GM18870 (cell line): ENCODE data around the gene RNF39.
"Not testable (repeated sequence)": the region's sequence is repeated elsewhere in the genome, so short reads cannot be mapped to it uniquely, and the experiment has no call there.

Experiments used
- ATAC-seq: cut with Tn5 transposase; IDR thresholded peaks from one replicate; pipeline ENCODE4 v1.9.1; 2021; ENCODE audit warnings: moderate library complexity; ENCODE audit not compliant: unreplicated experiment

RNF39 gene, protein sequence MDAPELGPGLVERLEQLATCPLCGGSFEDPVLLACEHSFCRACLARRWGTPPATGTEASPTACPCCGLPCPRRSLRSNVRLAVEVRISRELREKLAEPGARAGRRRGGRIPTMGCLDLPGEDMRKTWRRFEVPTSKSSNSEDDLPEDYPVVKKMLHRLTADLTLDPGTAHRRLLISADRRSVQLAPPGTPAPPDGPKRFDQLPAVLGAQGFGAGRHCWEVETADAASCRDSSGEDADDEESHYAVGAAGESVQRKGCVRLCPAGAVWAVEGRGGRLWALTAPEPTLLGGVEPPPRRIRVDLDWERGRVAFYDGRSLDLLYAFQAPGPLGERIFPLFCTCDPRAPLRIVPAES

DNA sequence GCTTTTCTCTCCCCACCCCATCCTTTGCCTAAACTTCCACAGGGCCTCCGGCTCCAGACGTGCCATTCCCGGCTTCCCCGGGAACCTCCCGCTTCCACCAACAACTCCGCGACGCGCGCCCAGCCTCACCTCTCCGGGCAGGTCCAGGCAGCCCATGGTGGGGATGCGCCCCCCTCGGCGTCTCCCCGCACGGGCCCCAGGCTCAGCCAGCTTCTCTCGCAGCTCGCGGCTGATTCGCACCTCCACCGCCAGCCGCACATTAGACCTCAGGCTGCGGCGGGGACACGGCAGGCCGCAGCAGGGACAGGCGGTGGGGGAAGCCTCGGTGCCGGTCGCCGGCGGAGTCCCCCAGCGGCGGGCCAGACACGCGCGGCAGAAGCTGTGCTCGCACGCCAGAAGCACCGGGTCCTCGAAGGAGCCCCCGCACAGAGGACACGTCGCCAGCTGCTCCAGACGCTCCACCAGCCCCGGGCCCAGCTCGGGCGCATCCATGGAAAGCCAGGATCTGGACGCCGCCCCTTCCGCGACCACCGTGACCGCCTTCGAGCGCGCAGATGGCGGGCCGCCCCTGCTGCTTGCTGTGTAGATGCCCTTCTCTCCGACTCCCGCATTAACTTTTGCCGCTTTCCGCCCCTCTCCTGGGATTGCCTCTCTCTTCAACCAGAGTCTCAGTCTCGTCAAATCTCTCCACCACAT is at the start of gene RNF39:
TSS of gene RNF39 (minus strand) at position 676 of the 696 bp plus-strand sequence. CDS start at position 492, 184 bp downstream.
- ATAC-seq, result no peak

DNA sequence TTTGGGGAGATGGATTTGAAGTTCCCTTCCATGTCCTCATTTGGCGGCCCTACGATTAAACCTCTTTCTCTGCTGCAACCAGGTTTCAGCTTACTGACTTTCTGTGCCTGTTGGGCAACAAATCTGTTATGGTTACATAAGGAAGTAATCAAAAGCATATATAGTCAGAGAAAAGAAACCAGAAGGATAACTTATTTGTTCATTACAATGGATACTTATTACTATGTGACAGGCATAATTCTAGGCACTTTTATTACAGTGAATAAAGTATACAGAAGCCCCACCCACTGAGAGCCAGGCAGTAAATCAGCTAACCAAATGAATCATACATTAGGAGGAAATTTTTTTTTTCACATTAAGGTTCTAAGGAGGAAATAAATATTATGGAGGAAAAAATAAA is 46.9 kb upstream of the RNF39 start:
- no peak for ATAC-seq

DNA sequence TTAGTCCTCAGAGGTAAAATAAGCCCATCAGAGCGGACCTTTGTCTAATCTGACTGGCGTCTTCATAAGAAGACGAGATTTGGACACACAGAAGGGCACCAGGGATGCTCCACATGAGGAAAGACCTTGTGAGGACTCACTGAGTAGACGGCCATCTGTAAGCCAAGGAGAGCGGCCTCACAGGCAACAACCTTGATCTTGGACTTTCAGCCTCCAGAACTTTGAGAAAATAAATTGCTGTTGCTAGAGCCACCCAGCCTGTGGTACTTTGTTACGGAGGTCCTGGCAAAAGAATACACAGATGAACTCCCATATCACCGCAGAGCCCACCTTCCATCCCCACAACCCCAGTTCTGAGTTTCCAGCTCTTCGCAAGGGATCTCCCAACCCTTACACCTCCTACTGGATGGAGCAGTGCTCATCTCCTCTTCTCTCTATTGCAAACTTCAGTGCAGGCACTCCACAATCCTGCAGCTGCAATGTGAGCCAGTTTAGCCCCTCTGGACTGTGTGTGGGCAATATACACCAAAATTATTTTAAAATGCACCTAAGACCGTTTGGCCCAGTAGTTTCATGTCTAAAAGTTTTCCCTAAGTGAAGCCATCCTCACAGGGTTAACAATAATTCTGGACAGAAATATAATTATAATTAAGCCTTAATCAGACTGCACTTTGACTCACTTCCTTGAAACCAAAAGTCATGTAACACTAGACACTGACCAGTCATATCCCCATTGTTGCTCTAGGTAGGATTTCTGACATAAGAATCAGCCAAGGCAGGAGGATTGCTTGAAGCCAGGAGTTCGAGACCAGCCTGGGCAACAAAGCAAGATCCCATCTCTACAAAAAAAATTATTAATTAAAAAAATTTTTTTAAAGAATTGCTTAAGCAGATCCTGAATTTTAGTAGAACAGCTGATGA is 46.1 kb upstream of the RNF39 start:
- ATAC-seq, result no peak

DNA sequence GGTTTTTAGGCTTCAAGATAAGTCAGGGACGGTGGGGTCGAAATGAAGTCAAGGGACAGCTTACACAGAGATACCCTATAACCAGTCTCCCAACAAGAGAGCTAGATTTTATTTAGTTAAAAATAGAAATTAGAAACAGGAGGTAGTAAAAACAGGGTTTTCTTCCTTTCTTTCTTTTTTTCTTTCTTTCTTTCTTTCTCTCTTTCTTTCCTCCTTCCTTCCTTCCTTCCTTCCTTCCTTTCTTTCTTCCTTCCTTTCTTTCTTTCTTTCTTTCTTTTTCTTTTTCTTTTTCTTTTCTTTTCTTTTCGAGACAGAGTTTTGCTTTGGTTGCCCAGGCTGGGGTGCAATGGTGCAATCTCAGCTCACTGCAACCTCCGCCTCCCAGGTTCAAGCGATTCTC is 43.1 kb upstream of the RNF39 start:
- ATAC-seq, result not testable (repeated sequence)

DNA sequence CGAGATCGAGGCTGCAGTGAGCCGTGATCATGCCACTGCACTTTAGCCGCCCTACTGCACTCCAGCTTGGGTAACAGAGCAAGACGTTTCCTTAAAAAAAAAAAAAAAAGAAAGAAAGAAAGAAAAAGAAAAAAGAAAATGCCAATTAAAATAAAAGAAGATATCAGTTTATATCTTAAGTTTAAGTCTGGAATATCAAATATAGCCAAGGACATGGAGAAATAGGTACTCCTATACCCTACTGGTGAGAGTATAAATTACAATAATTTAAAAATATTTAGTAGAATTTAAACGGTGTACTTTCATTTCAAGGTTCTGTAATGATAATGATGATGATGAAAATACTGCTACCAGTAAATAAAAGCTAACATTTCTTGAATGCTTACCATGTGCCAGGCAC is 41.2 kb upstream of the RNF39 start:
- no peak for ATAC-seq

DNA sequence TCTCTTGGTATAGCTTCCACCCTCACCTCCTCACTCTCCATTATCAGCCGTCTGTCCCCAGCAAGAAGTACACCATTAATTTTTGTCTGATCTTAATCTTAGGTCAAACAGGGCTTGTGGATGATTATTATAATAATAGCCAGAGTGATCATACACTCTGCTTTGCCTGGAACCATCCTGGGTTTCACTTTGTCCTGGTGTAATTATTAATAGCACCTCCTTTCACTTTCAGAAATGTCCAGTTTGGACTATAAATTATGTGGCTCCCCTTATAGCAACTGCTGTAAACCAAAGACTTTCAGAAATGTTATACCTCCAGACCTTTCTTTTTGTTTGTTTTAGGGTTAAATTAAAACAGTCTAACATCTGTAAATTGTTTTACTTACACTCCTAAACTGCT is 38.3 kb upstream of the RNF39 start:
- no peak for ATAC-seq

DNA sequence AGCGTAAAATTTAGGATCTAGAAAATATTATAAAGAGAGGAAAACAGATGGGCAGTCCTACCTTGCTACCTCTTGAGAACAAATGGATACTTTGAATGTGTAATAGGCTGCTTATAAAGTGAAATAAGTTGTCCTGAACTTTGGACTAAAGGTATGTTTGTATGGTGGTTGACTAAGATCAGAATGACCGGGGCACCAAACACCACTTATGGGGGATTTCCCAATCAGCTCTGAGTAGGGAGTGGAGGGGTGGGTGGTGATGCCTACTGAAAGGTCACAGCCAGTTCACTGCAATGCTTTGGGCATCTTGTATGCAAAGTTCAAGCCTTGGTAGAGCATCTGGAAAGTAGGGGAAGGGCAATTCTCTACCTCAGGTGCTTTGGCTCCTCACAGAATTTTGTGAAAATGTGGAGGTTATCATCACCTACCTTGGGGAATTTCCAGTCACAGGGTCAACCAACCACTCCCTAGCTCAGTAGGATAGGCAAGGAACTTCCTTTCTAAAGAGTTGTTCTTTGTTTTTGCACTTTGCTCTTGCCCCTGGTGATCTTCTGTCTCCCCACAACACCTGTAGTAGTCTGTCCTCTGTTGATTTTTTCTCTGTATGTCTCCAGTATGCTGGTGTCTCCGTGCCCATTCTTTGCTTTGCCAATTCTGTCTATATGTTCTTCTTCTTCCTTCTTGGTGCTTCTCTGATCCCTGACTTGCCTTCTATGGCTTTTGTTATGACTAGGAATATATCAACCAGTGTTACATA is 37.6 kb upstream of the RNF39 start, which contains the start of gene TRIM31:
TSS of gene TRIM31 (minus strand) at position 88 of the 757 bp plus-strand sequence. CDS start 285 bp downstream, outside the sequence.
- peak; percentile 73 for ATAC-seq

DNA sequence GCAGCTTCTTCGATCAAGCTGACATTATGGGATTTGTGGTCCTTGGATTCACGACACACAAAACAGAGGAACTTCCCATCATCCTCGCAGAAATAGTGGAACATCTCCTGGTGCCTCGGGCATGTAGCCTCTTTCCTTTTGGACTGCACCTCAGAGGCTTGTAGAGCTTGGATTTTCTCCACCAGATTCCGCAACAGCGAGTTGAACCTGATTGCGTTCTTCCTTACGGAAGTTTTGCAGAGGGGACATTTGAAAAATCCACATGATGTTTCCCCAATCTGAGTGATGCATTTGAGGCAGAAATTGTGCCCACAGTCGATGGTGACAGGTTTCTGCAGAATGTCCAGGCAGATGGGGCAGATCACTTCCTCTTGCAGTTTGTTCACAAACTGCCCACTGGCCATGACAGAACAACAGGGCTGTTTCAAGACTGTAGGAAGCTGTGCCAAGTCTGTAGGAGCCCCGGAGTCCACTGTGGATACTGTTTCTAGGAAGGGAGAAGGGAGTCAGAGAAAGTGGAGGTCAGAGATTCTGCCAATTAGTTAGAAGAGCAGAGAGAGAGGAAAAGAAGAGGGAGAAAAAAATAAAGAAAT is 36.9 kb upstream of the RNF39 start:
- no peak for ATAC-seq

DNA sequence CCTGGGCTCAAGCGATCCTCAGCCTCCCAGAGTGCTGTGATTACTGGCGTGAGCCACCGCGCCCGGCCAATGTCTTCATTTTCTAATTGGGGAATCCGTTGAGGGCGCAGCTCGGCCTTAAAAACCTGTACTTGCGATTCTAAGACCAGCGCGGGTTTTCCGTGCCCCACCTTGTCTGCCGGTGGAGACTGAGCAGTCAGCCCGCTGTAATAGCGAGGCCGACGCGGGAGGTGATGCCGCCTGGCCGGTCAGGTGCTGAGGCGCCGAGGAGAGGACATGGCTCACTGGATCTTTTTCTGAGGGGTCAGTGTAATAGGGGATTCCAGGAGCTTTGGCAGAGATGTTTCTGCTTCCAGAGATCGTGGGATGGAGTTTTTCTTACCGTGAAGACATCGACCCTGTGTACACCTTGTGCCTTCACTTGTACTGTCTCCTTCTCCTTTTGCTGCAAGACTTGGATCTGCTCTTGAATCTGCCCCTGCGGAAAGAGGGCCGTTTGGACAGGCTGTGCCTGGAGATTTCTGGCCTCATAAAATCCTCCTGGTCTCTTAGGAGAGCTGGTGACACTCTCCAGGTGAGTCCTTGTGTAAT is 35.8 kb upstream of the RNF39 start:
- no peak for ATAC-seq

DNA sequence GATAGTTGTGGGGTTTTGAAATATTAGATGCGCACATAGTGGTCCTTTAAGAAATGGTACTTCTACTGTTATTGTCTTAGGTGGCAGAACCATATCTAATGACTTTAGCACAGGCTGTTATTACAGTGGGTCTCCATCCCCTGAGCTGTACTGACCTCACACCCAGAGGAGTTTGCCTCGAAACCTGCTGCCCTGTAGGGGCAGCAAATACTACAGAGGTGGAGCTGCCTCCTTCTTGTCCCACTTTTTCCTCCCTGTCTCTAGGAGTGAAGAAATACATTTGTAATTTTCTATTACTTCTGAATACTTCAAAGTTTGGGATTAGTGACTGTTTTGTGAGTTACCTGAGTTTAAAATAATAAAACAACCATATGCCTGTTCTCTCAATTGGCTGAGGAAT is 29.1 kb upstream of the RNF39 start:
- ATAC-seq, result no peak

DNA sequence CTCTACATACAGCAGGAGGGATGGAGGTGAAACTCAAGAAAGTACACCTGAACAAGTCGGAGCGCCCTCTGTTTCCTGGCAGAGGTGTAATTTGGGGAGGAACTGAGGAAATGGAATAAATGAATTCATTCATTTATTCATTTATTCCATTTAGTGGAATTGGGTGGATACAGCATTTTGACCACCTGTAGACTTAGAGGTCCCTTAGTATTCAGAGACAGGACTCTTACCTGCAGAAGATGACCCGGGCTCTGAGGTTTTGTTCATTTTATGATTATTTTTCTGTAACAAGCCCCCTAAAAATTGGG is 28.3 kb upstream of the RNF39 start:
- ATAC-seq, result no peak

DNA sequence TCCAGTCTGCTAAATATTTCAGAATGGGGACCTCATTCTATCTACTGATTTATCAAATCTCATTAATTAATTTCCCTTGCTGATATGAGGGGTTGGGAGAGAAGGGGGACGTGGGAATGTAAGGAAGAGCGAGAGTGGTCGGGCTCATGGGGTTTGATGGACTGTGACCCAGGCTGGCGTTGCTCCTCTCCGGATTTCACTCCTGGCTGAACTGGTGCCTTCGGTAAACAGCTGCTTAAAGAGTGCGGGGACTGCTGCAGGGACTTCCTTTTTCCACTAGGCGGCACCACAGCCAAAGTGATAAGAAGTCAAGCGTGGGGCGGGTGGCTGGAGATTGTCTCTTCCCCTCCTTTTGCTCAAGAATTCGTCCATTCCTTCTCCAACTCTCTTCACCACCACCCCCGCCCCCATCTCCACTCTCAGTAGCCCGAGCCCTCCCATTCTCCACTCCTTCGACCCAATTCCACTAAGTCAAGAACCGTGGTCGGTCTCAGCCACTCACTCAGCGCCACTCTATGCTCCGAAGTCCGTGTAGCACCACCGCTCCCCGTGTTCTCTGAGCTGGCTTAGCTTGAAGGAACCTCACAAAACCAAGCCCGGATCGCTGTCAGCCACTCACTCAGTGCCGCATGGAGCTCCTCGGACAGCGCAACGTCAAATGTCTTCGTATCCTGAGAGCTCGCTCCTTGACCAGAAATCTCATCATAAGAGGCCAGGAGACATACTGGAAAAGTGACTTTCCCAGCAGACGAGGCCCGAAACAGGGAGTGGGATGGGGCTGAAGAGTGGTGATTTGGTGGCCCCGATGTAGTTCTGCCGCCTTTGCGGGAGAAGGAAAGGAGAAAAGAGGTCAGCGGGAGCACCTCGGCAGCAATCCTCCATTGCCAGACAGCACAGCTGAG is 27.7 kb upstream of the RNF39 start:
- ATAC-seq, result no peak

DNA sequence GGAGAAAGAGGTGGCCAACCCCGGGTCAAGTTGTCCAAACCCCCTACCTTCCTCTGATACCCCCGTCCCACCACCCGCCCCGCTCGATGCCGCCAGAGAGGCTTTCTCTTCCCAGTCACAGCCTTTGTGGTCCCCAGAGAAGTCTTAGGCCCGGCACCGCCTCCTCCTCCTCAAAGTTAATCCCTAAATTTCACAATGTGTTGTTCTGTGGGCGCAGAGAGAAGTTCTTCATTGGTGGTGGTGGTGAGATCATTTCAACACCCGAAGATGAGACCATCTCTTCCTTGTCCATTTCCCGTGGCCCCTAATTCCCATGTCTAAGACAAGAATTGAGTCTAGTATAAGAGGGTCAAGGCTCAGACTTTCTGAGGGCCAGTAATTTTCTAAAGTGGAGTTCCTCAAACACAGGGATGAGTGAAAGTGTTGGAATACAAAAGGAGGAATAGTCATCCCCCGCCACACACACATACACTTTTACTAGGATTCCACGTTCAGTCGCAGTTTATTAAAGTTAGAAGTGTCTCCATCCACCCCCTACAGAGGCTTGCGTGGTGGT is 26.9 kb upstream of the RNF39 start:
- no peak for ATAC-seq

DNA sequence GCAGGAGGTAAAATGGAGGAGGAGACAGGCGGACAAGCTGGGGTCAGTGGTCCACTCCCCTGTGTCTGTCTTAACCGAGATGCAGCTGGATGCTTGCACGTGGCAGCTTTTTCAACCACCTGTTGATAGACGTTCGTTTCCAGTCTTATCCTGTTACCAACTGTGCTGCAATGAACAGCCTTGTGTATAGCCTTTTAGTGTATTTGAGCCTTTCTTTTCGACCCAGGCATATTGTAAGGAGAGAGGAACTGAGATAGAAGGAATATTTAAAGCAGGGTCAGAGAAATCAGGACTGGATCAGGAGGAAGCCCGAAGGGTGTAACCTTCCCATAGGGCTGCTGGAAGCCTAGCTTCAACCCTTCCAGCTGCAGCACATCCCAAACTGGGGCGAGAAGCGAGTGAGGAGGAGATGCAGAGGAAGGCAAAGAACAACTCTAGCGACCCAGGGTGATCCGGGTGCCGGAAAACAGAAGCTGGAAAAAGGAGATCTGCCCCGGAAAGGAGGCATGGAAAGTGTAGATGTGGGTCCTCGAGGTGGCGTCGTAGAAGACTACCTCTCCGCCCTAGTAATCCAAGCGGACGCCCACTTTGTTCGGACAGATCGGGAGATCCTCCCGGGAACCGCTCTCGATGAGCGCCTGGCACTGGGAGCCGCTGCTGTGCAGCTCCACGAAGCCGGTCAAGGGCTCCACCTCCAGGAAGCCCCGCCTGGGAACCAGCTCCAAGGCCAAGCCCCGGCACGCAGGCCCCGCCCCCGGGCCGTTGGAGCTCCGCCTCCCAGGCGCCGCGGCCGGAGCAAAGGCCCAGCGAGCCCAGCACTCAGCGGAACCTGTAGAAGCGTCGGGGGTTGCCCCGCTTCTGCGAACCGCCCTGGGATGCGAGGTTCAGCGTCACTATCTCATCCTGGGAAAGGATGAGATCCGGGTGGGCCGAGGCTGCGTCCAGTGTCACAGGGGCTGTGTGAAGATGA is 26.2 kb upstream of the RNF39 start:
- no peak for ATAC-seq

DNA sequence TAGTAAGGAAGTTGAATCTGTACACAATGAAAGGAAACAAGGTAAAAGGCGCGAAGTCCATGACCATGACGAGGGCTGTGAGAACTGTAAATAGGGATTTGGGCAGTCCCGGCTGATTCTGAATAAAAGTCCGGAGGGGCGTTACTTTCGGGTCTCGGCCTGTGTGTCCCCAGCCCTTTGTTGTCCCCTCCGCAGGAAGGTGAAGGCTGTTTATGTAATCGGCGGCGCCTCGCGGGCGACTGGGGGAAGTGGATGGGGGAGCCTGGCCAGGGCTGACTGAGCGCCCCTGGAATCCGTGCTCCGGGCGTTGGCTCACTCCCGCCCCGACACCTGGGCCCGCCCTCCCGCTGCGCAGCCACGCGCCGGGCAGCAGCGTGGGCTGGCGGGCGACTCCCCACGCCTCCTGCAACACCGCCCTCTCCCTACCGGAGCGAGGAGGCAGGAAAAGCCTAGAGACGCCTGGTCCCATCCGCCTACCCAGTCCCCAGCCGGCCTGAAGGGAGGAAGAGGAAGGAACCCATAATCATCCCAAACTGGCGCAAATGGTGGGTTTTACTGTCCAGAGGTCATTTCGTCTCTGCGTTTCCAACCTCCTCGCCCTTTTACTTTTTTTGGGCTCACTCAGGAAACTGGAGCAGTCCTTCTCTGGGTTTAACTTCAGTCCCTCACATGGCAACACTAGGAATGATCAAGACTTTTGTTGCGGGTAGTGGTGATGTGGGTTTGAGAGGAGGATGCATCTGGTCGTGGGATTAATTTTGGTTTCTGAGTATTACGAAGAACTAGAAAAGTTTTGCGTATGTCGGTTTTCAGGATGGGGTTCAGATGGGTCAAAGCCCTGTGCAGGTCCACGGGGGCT is 25.2 kb upstream of the RNF39 start:
- no peak for ATAC-seq

DNA sequence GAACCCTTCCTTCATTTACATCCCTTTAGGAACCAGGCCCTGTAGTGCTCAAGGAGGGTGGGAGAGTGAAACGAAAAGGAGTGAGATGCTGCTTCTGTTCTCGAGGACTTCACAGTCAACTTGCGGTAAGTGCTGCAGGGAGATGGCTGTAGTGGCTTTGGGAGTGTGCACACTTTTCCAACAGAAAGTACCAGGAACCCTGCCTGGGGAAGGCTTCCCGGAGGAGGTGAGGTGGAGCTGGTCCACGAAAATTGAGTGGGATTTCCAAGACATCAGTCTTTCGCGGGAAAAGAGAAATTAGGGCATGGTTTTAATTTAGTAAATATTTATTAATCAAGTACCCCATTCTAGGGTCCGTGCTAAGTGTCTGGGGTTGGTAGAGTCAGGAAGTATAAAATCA is 24.6 kb upstream of the RNF39 start:
- no peak for ATAC-seq
